HG02884 (cell line): ENCODE data around the gene XPA.
"Not testable (repeated sequence)": the region's sequence is repeated elsewhere in the genome, so short reads cannot be mapped to it uniquely, and the experiment has no call there.

Experiments used
- ATAC-seq: cut with Tn5 transposase; IDR thresholded peaks from one replicate; pipeline ENCODE4 v1.9.1; 2021; ENCODE audit warnings: mild to moderate bottlenecking, moderate library complexity; ENCODE audit not compliant: unreplicated experiment

Gene XPA

GRCh38 chr9:97704345-97704677, 7.2 kb upstream of the XPA start:
- ATAC-seq: no peak

- ATAC-seq: no peak
Measured at GRCh38 chr9:97703437-97704344, 6.6 kb upstream of the XPA start.

GRCh38 chr9:97699824-97700223, 2.7 kb upstream of the XPA start:
- ATAC-seq: not testable (repeated sequence)

- not testable (repeated sequence) for ATAC-seq
Measured at GRCh38 chr9:97699281-97699680, 2.1 kb upstream of the XPA start.

- ATAC-seq: no peak
Measured at GRCh38 chr9:97698865-97699264, 1.7 kb upstream of the XPA start.

- no peak for ATAC-seq
Measured at GRCh38 chr9:97697837-97698236, 697 bp upstream of the XPA start.

- ATAC-seq: no peak
Measured at GRCh38 chr9:97695995-97696802, 941 bp downstream of the XPA start.

- ATAC-seq: no peak
Measured at GRCh38 chr9:97695390-97695789, 1.8 kb downstream of the XPA start.

- no peak for ATAC-seq
Measured at GRCh38 chr9:97694769-97695168, 2.4 kb downstream of the XPA start.

- ATAC-seq: no peak
Measured at GRCh38 chr9:97689401-97690180, 7.5 kb downstream of the XPA start.

- no peak for ATAC-seq
Measured at GRCh38 chr9:97688654-97689053, 8.5 kb downstream of the XPA start.

GRCh38 chr9:97682242-97682641, 14.9 kb downstream of the XPA start:
- no peak for ATAC-seq

- no peak for ATAC-seq
Measured at GRCh38 chr9:97675655-97676054, 21.5 kb downstream of the XPA start.

GRCh38 chr9:97673922-97674321, 23.2 kb downstream of the XPA start:
- ATAC-seq: no peak

- no peak for ATAC-seq
Measured at GRCh38 chr9:97672403-97672802, 24.7 kb downstream of the XPA start.

GRCh38 chr9:97670586-97670985, 26.6 kb downstream of the XPA start:
- ATAC-seq: no peak

GRCh38 chr9:97668485-97668884, 28.7 kb downstream of the XPA start:
- no peak for ATAC-seq

- ATAC-seq: no peak
Measured at GRCh38 chr9:97666907-97667686, 30.0 kb downstream of the XPA start.

- no peak for ATAC-seq
Measured at GRCh38 chr9:97665742-97666141, 31.4 kb downstream of the XPA start.

GRCh38 chr9:97660847-97661246, 36.3 kb downstream of the XPA start:
- ATAC-seq: no peak

GRCh38 chr9:97660340-97660739, 36.8 kb downstream of the XPA start:
- ATAC-seq: no peak
